Chondrocyte (in vitro differentiated cells): Measurements from ENCODE around the gene SRGAP1. TPM values are rescaled to one million over a fixed set of nuclear protein-coding genes. Genes with fewer than 3 reads are reported as not detected.

ENCODE experiments used
- DNase-seq: peaks from one replicate; pipeline ENCODE4 v3.0.0; 2021; ENCODE audit warnings: mixed read lengths, low spot score
- H3K27ac Mint-ChIP-seq: one replicate; pipeline ENCODE4 v1.8.0; 2021; ENCODE audit warnings: mild to moderate bottlenecking, moderate library complexity, mixed read lengths; ENCODE audit not compliant: unreplicated experiment
- H3K27me3 Mint-ChIP-seq: 2 replicates; pipeline ENCODE4 v1.8.0; 2021; ENCODE audit warnings: low read depth, mixed read lengths
- H3K36me3 Mint-ChIP-seq: 2 replicates; pipeline ENCODE4 v1.8.0; 2021; ENCODE audit warnings: low read depth, mixed read lengths
- H3K4me1 Mint-ChIP-seq: 2 replicates; pipeline ENCODE4 v1.8.0; 2021; ENCODE audit warnings: low read depth, mild to moderate bottlenecking, mixed read lengths
- H3K4me3 Mint-ChIP-seq: one replicate; pipeline ENCODE4 v1.8.0; 2021; ENCODE audit warnings: mild to moderate bottlenecking, moderate library complexity, mixed read lengths; ENCODE audit not compliant: unreplicated experiment
- H3K9me3 Mint-ChIP-seq: 2 replicates; pipeline ENCODE4 v1.8.0; 2021; ENCODE audit warnings: low read depth, mixed read lengths
- total RNA-seq: library from RNA; stranded (reverse); gene quantifications from 3 replicates; pipeline ENCODE4 v1.2.1, GENCODE V29; 2021
- TF ChIP-seq, protein P1 (sequence below): fragments of 200-600 bp; sonication (generic); IDR thresholded peaks from 2 replicates; pipeline ENCODE4 v1.5.0; 2021; ENCODE audit warnings: antibody characterized with exemption, mild to moderate bottlenecking, moderate library complexity

The SRGAP1 gene
- total RNA-seq, 1 donor from 2014 or later, result 13.2 TPM

- no peak overlapping the region for H3K4me3 Mint-ChIP-seq
- TF ChIP-seq, protein P1, sequence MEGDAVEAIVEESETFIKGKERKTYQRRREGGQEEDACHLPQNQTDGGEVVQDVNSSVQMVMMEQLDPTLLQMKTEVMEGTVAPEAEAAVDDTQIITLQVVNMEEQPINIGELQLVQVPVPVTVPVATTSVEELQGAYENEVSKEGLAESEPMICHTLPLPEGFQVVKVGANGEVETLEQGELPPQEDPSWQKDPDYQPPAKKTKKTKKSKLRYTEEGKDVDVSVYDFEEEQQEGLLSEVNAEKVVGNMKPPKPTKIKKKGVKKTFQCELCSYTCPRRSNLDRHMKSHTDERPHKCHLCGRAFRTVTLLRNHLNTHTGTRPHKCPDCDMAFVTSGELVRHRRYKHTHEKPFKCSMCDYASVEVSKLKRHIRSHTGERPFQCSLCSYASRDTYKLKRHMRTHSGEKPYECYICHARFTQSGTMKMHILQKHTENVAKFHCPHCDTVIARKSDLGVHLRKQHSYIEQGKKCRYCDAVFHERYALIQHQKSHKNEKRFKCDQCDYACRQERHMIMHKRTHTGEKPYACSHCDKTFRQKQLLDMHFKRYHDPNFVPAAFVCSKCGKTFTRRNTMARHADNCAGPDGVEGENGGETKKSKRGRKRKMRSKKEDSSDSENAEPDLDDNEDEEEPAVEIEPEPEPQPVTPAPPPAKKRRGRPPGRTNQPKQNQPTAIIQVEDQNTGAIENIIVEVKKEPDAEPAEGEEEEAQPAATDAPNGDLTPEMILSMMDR, result no peak
- no peak overlapping the region for H3K27ac Mint-ChIP-seq
- H3K27me3 Mint-ChIP-seq, result no peaks in the 10 kb centered on the region
- peaks cover 45% of the 10 kb centered on the region for H3K4me1 Mint-ChIP-seq
- H3K9me3 Mint-ChIP-seq, result no peaks in the 10 kb centered on the region
- no peak for DNase-seq
- H3K36me3 Mint-ChIP-seq, result no peaks in the 10 kb centered on the region
Measured at GRCh38 chr12:63867053-63867452, 22.6 kb downstream of the SRGAP1 start.

- no peak for DNase-seq
- Mint-ChIP-seq H3K9me3 (no peaks in the 10 kb centered on the region), H3K4me3 (no peak overlapping the region), H3K36me3 (no peaks in the 10 kb centered on the region), H3K27ac (no peak overlapping the region), H3K27me3 (no peaks in the 10 kb centered on the region), H3K4me1 (peaks cover 19% of the 10 kb centered on the region)
- TF ChIP-seq, protein P1, result no peak
Measured at GRCh38 chr12:63869656-63870055, 25.2 kb downstream of the SRGAP1 start.

GRCh38 chr12:63870838-63871237, 26.3 kb downstream of the SRGAP1 start:
- Mint-ChIP-seq H3K4me1 (peaks cover 16% of the 10 kb centered on the region), H3K27ac (no peak overlapping the region), H3K9me3 (no peaks in the 10 kb centered on the region), H3K4me3 (no peak overlapping the region), H3K27me3 (no peaks in the 10 kb centered on the region), H3K36me3 (no peaks in the 10 kb centered on the region)
- DNase-seq, result no peak
- TF ChIP-seq, protein P1, result no peak

GRCh38 chr12:63874897-63875480, 30.5 kb downstream of the SRGAP1 start:
- TF ChIP-seq, protein P1, result no peak
- H3K4me1 Mint-ChIP-seq, result peaks cover 3% of the 10 kb centered on the region
- H3K27me3 Mint-ChIP-seq, result no peaks in the 10 kb centered on the region
- no peak for DNase-seq
- no peak overlapping the region for H3K4me3 Mint-ChIP-seq
- H3K36me3 Mint-ChIP-seq, result peaks cover under 1% of the 10 kb centered on the region
- H3K9me3 Mint-ChIP-seq, result peaks cover 1% of the 10 kb centered on the region
- no peak overlapping the region for H3K27ac Mint-ChIP-seq

DNA sequence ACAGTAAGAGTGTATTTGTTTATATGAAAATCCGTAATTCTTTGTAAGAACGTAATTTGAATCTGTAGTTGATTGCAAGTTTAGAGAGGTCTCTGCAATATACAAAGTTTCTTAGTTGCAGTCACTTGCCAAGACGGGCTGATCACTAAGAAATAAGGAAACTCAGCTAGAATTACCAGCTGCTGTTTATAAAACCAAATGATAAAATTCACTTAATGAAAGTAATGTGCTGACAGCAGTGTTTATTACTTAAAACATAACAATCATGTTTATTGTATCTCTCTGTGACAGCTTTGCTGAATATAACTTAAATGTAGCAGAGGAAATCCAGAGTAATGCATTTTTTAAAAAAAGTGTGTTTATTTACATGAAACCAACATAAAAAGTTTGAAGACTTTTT, 31.2 kb downstream of the SRGAP1 start:
- DNase-seq, result no peak
- Mint-ChIP-seq H3K9me3 (peaks cover 3% of the 10 kb centered on the region), H3K27ac (no peak overlapping the region), H3K4me3 (no peak overlapping the region), H3K4me1 (peaks cover 9% of the 10 kb centered on the region), H3K36me3 (peaks cover 1% of the 10 kb centered on the region), H3K27me3 (no peaks in the 10 kb centered on the region)
- TF ChIP-seq, protein P1, result no peak
